C4-2B (cell line): Measurements from ENCODE around the gene METTL21C.

Source experiments
- CTCF ChIP-seq: fragments of 450-650 bp; conservative IDR thresholded peaks from 2 replicates; pipeline ENCODE4 v1.5.1; 2017; ENCODE audit warnings: mild to moderate bottlenecking
- ZFX ChIP-seq: fragments of 450-650 bp; IDR thresholded peaks from 2 replicates; pipeline ENCODE4 v1.6.1; 2017

GRCh38 chr13:102650444-102650843 is 44.4 kb downstream of the METTL21C start:
- TF ChIP-seq CTCF (no peak), ZFX (no peak)
